ENCODE measurements around the gene RFFL.

RFFL gene

DNA sequence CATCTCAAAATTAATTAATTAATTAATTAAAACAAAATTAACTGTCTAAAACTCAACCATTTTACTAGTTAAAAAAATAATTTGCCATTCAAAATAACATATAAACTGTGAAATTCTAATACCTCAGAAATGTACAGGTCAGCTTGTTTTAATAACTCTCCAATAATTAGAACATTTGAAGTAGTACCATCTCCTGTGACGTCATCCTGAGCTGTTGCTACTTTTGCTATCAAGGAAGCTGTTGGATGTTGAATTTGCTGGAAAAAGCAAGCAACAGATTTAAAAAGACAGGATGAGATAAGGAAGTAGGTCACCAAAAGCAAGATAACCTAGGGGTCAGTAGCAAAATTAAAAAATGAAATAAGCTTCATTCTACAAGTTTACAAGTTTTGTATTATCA, 105.1 kb downstream of the RFFL start:
- H3K36me3 Mint-ChIP-seq: peaks cover 6% of the 10 kb centered on the region
- no peak overlapping the region for H3K27ac Mint-ChIP-seq
- H3K4me1 Mint-ChIP-seq (ENCODE audit: low read depth): peaks cover 21% of the 10 kb centered on the region
- H3K4me3 Mint-ChIP-seq: no peak overlapping the region
- H3K9me3 Mint-ChIP-seq (ENCODE audit: low read depth): no peaks in the 10 kb centered on the region
- H3K27me3 Mint-ChIP-seq: no peaks in the 10 kb centered on the region
